Right atrium auricular region (tissue), 2 donors: ENCODE measurements around the gene ATP2B2. TPM values are rescaled to one million over a fixed set of nuclear protein-coding genes. Genes with fewer than 3 reads are reported as not detected.

Experiments
- DNase-seq: peaks from one replicate; pipeline ENCODE4 v3.0.0-alpha.2; 2019; ENCODE audit warnings: low spot score
- H3K27ac ChIP-seq, 2 donors: fragments of 200-600 bp; sonication (generic); 1 replicate in 1 of 2; 2 replicates in 1 of 2; pipeline ENCODE4 v1.5.1; 2016 to 2019
- H3K27me3 ChIP-seq, 2 donors: fragments of 200-600 bp; sonication (generic); one replicate each; pipeline versions ENCODE4 v1.5.1 to v1.6.0; 2017 to 2019
- H3K36me3 ChIP-seq: fragments of 200-600 bp; sonication (generic); one replicate; pipeline ENCODE4 v1.5.1; 2016
- H3K4me1 ChIP-seq, 2 donors: fragments of 200-600 bp; sonication (generic); one replicate each; pipeline versions ENCODE4 v1.5.1 to v1.6.0; 2017 to 2019
- H3K4me3 ChIP-seq, 2 donors: fragments of 200-600 bp; sonication (generic); 1 replicate in 1 of 2; 2 replicates in 1 of 2; pipeline ENCODE4 v1.5.1; 2017 to 2019; ENCODE audit warnings: mild to moderate bottlenecking in 1 of 2, moderate library complexity in 1 of 2
- H3K9me3 ChIP-seq, 2 donors: fragments of 200-600 bp; sonication (generic); one replicate each; pipeline ENCODE4 v1.5.1; 2019
- total RNA-seq, 2 donors: library from RNA; depleted of rRNA; stranded (reverse); fragments of >200 nt; gene quantifications; one replicate each; pipeline ENCODE4 v1.1.0, GENCODE V29; 2016
- TF ChIP-seq, protein P1 (sequence below), 2 donors: fragments of 200-600 bp; sonication (generic); IDR thresholded peaks; one replicate each; pipeline ENCODE4 v1.5.1; 2019; ENCODE audit warnings: antibody characterized with exemption in 2 of 2

ATP2B2 gene
- total RNA-seq, 2 donors from 2014 or later = 0.12 to 0.15 TPM

DNA sequence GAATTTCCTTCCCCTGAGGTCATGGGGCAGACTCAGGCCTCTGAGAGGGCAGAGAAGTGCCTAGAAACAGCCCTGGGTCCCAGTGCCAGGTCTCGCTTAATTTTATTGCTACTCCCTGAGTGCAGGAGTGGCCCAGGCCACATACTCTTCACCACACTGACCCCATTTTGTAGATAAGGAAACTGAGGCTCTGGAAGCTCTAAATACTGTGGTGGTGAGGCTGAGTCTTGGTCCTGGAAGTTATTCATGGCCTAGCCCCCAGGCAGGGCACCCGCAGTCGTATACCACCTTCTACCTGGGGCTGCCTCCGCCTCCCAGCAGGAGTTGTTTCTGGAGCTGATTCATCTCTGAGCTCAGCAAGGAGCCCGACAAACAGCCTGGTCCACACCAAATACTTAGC lies 9.8 kb downstream of the ATP2B2 start:
- DNase-seq = no peak
- no peak overlapping the region for H3K27ac ChIP-seq
- no peaks in the 10 kb centered on the region for H3K9me3 ChIP-seq
- peaks cover 0 to 20% of the 10 kb centered on the region in 2 donors for H3K4me1 ChIP-seq
- no peaks in the 10 kb centered on the region for H3K27me3 ChIP-seq
- H3K36me3 ChIP-seq = no peaks in the 10 kb centered on the region
- TF ChIP-seq, protein P1, sequence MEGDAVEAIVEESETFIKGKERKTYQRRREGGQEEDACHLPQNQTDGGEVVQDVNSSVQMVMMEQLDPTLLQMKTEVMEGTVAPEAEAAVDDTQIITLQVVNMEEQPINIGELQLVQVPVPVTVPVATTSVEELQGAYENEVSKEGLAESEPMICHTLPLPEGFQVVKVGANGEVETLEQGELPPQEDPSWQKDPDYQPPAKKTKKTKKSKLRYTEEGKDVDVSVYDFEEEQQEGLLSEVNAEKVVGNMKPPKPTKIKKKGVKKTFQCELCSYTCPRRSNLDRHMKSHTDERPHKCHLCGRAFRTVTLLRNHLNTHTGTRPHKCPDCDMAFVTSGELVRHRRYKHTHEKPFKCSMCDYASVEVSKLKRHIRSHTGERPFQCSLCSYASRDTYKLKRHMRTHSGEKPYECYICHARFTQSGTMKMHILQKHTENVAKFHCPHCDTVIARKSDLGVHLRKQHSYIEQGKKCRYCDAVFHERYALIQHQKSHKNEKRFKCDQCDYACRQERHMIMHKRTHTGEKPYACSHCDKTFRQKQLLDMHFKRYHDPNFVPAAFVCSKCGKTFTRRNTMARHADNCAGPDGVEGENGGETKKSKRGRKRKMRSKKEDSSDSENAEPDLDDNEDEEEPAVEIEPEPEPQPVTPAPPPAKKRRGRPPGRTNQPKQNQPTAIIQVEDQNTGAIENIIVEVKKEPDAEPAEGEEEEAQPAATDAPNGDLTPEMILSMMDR (IDR thresholded peaks at IDR 0.05) = no peak
- no peak overlapping the region for H3K4me3 ChIP-seq

DNA sequence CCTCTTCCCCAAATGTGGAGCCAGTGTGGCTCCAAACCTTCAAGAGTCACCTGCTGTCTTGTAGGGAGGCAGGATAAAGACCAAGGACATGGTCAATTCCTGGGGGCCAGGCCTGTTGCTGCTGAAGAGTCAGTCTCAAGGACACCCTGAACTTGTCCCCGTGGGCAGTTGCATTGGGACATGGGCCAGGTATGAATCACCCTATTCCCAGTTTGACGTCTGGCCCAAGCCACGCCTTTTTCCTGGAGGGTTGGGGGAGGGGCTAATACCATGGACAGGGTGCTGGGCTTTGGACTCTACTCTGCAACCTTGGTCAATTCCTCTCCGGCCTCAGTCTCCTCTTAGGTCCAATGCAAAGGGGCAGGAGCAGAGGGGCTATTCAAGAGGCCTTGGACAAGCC lies 10.4 kb downstream of the ATP2B2 start:
- DNase-seq = no peak
- Histone ChIP-seq H3K36me3 (no peaks in the 10 kb centered on the region), H3K9me3 (no peaks in the 10 kb centered on the region), H3K4me3 (no peak overlapping the region), H3K4me1 (peaks cover 0 to 20% of the 10 kb centered on the region in 2 donors), H3K27me3 (no peaks in the 10 kb centered on the region), H3K27ac (no peak overlapping the region)
- TF ChIP-seq, protein P1 (IDR thresholded peaks at IDR 0.05) = no peak

DNA sequence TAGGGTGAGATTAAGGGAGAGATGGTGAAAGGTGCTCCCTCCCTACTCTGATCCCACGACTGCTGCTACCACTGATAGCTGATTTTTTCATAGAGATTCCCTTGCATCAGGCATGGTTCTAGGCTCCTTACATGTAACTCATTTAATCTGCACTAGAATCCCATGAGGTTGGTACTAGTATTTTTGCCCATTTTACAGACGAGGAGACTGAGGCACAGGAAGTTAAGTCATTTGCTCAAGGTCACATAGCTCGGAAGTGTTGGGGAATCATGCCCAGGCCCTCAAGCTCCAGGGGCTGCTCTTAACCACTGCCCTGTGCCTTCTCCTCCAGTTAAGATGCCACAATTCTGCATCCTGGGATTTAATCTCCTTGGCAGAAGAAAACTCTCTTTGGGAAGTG lies 11.2 kb downstream of the ATP2B2 start:
- no peak overlapping the region for H3K27ac ChIP-seq
- no peaks in the 10 kb centered on the region for H3K27me3 ChIP-seq
- H3K36me3 ChIP-seq = no peaks in the 10 kb centered on the region
- H3K4me3 ChIP-seq = no peak overlapping the region
- H3K4me1 ChIP-seq = peaks cover 0 to 20% of the 10 kb centered on the region in 2 donors
- no peak for DNase-seq
- TF ChIP-seq, protein P1 (IDR thresholded peaks at IDR 0.05) = no peak
- no peaks in the 10 kb centered on the region for H3K9me3 ChIP-seq

DNA sequence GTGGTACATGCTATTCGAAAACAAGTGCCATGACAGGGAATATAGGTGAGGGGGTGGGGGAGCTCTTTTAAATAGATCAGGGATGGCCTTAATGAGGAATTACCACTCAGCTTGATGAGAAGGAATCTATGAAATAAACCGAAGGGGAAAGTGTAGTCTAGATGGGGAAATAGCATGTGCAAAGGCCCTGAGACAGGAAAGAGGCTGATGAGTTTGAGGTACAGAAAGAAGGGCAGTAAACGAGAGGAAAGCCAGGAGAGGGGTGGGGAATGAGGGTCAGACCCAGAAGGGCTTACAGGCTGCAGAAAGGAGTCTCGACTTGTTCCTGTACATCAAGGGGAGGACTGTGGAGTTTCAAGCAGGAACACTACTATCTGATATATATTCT lies 12.2 kb downstream of the ATP2B2 start:
- H3K36me3 ChIP-seq = no peaks in the 10 kb centered on the region
- H3K27me3 ChIP-seq = no peaks in the 10 kb centered on the region
- no peak for DNase-seq
- peaks cover 0 to 20% of the 10 kb centered on the region in 2 donors for H3K4me1 ChIP-seq
- H3K9me3 ChIP-seq = no peaks in the 10 kb centered on the region
- no peak overlapping the region for H3K4me3 ChIP-seq
- H3K27ac ChIP-seq = no peak overlapping the region
- TF ChIP-seq, protein P1 (IDR thresholded peaks at IDR 0.05) = no peak

DNA sequence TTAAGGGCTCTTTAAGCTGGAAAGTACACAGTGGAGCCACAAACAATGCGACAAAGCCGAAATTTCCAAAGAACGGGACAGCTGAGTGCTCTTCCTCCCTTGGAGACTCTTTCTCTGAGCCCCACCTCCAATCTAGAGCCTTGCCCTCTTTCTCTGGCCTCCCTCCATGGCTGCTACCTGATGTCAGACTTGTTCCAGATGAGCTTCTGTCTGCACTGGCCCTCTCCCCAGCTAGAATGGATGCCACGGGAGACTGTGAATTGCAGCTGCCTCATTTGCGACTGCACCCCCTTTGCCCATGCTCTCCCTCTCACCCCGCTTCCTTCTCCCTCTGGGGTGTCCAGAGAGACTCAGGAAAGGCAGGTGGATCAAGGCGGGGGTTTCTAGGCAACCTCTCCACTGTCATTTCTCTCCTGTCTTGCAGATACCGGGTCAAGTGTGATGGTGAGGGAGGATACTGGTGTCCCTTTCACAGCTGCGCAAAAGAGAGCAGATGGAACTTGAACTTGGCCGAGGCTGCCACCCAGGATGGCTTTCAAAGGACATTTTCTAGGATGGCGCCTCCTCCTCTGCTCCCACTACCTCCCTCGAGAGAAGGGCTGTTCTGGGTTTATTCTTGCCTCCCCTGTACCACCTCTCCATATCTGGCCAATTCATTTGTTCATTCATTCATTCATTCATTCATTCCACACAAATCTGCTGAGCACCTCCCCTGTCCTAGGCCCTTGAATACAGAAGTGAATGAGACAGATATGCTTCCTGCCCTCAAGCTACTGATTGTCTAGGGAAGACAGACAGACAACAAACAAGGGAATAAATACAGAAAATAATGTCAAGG lies 12.8 kb downstream of the ATP2B2 start:
- DNase-seq = no peak
- Histone ChIP-seq H3K4me1 (peaks cover 0 to 20% of the 10 kb centered on the region in 2 donors), H3K9me3 (no peaks in the 10 kb centered on the region), H3K27me3 (no peaks in the 10 kb centered on the region), H3K4me3 (no peak overlapping the region), H3K36me3 (no peaks in the 10 kb centered on the region), H3K27ac (no peak overlapping the region)
- TF ChIP-seq, protein P1 (IDR thresholded peaks at IDR 0.05) = no peak
